Panc1 (cell line): ENCODE measurements around the gene RFC5. TPM values are rescaled to one million over a fixed set of nuclear protein-coding genes. Genes with fewer than 3 reads are reported as not detected.

Experiments used
- ATAC-seq: fragments of 200-7000 bp; cut with Tn5 transposase; 2 replicates; pipeline ENCODE4 v1.9.1; 2020; ENCODE audit warnings: mild to moderate bottlenecking, moderate library complexity
- BruUV-seq: library from RNA; stranded (reverse); fragments of 400-500 nt; replicated peaks from 2 replicates; lab custom pipeline; 2021; lab: Mats Ljungman, UMichigan
- CTCF ChIA-PET: fragments of 300-600 bp; sonication (Branson Sonifier 250); formaldehyde crosslinking; loops from one replicate; lab custom pipeline; 2022; ENCODE audit warnings: antibody characterized with exemption; lab: Charles Lee
- POLR2A ChIA-PET: fragments of 300-600 bp; sonication (Branson Sonifier 250); formaldehyde crosslinking; loops from one replicate; lab custom pipeline; 2022; ENCODE audit warnings: antibody characterized with exemption; lab: Charles Lee
- DNase-seq: peaks from one replicate; pipeline ENCODE4 v3.0.0-alpha.2; 2010; ENCODE audit warnings: low read depth, low spot score
- H3K27ac ChIP-seq: 2 replicates; pipeline ENCODE4 v1.5.1; 2011; ENCODE audit warnings: mild to moderate bottlenecking, low read length, inconsistent platforms
- H3K27me3 ChIP-seq: fragments of 200-500 bp; sonication (Bioruptor generic); 2 replicates; pipeline ENCODE4 v1.6.0; 2014; ENCODE audit warnings: low read length, inconsistent platforms; ENCODE audit not compliant: control insufficient read depth, insufficient read depth
- H3K36me3 ChIP-seq: fragments of 200-500 bp; sonication (Bioruptor generic); 2 replicates; pipeline ENCODE4 v1.5.1; 2014; ENCODE audit warnings: inconsistent platforms, mild to moderate bottlenecking, low read length, moderate library complexity; ENCODE audit not compliant: control insufficient read depth, insufficient read depth
- H3K4me1 ChIP-seq: 2 replicates; pipeline ENCODE4 v1.5.1; 2011; ENCODE audit warnings: inconsistent platforms, mild to moderate bottlenecking, low read length, moderate library complexity; ENCODE audit not compliant: control insufficient read depth, insufficient read depth
- H3K4me3 ChIP-seq, 2 experiments: 2 replicates each; pipeline ENCODE4 v1.5.1; 2011 to 2012; ENCODE audit warnings: low read depth in 2 of 2, low read length in 2 of 2, mild to moderate bottlenecking in 2 of 2, inconsistent platforms in 1 of 2, moderate library complexity in 1 of 2
- H3K9me3 ChIP-seq: fragments of 200-500 bp; sonication (Bioruptor generic); 2 replicates; pipeline ENCODE4 v1.5.1; 2014; ENCODE audit warnings: low read depth, mild to moderate bottlenecking, inconsistent platforms, low read length, moderate library complexity; ENCODE audit not compliant: control insufficient read depth, insufficient read depth
- POLR2AphosphoS5 ChIP-seq: IDR thresholded peaks from 2 replicates; pipeline ENCODE4 v1.6.1; 2012; ENCODE audit warnings: mild to moderate bottlenecking, low read depth, low read length, moderate library complexity
- SIN3A ChIP-seq: IDR thresholded peaks from 2 replicates; pipeline ENCODE4 v1.6.1; 2012; ENCODE audit warnings: low read depth, mild to moderate bottlenecking, low read length, moderate library complexity, borderline replicate concordance; ENCODE audit not compliant: insufficient read depth
- TCF7L2 ChIP-seq: IDR thresholded peaks from 2 replicates; pipeline ENCODE4 v1.6.1; 2011; ENCODE audit warnings: mild to moderate bottlenecking, low read depth, low read length, inconsistent platforms
- in situ Hi-C: cut with HindIII; loops from 2 replicates; pipeline ENCODE4 v1.10.0; 2016; ENCODE audit warnings: low sequenced_read_pairs, low pct_unique_long_range_greater_than_20kb
- intact Hi-C: fragments of 100-400 bp; cut with micrococcal nuclease; formaldehyde crosslinking; loops from one replicate; pipeline ENCODE4 v1.10.0; 2022; ENCODE audit not compliant: unreplicated experiment
- total RNA-seq: library from RNA; stranded (reverse); gene quantifications from one replicate; pipeline ENCODE4 v1.2.1, GENCODE V29; 2021; ENCODE audit not compliant: unreplicated experiment
- TF ChIP-seq, protein P1 (sequence below), 2 experiments: IDR thresholded peaks; 2 replicates each; pipeline ENCODE4 v1.6.1; 2011 to 2012; ENCODE audit warnings: low read depth in 2 of 2, control low read depth in 1 of 2, low read length in 1 of 2, mild to moderate bottlenecking in 1 of 2, moderate library complexity in 1 of 2; ENCODE audit not compliant: insufficient read depth in 1 of 2
- TF ChIP-seq, protein P2 (sequence below): fragments of 450-650 bp; IDR thresholded peaks from 2 replicates; pipeline ENCODE4 v1.5.1; 2017; ENCODE audit warnings: mild to moderate bottlenecking

The RFC5 gene
- total RNA-seq, 1 experiment from 2014 or later: 25.0 TPM

DNA sequence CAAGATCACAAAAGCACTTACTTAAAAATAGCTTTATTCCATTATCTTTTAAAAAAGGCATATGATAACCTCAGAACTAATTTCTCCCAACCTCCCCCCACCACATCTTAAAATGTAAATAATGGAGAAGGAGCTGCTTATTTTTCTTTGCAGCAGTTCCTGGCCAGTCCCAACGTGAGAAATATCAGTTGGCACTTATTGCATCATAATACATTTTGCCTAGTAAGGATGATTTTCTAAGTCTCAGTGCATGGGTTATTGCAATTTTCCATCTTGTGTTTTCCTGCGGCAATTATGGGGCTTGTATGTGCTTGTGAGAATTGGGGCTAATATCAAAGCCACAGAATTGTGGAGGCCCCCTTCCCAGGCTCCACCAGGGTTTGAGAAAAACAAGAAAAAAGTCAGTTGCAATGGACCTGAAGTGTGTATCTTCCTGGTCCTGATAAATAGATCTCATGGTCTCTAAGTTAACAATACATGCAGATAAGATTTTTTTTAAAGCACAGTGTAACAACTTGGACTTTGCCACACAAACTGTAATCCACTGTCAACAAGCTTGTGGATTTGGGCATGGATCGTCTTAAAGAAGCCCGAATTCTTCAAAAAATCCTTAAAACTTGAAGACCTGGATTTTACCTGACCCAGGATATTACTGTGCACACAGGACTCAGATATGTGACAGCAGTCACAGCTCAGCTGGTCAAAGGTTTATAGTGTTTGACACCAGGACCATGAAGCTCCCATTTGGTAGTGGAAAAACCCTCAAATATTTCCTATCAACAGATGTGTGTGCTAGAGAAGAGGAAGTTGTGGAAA, 47.3 kb downstream of the RFC5 start:
- in situ Hi-C loops: no loop called here
- no TSS peak for BruUV-seq

DNA sequence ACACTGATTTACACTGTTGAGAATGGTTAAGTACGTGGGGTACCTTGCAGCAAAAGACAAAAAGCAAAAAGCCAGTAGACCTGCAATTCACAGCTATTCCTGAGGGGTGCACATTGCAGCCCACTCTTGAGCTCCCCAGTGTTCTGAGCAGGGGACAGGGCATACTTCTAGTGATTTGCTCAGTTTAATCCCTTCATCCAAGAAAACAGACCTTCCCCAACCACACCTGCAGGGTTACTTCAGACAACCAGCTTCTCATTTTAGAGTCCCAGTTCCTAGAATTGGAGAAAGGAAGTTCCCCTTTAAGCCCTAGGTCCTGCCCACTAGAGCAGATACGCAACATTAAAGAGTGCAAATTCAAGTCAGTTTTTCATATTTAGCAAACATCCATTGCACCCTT, 48.1 kb downstream of the RFC5 start:
- H3K27ac ChIP-seq: peak overlapping the region; percentile 97
- ATAC-seq (no peak), DNase-seq (no peak)
- no peak for TF ChIP-seq TCF7L2
- TF ChIP-seq POLR2AphosphoS5: no peak
- no peak for TF ChIP-seq SIN3A
- TF ChIP-seq, protein P1, sequence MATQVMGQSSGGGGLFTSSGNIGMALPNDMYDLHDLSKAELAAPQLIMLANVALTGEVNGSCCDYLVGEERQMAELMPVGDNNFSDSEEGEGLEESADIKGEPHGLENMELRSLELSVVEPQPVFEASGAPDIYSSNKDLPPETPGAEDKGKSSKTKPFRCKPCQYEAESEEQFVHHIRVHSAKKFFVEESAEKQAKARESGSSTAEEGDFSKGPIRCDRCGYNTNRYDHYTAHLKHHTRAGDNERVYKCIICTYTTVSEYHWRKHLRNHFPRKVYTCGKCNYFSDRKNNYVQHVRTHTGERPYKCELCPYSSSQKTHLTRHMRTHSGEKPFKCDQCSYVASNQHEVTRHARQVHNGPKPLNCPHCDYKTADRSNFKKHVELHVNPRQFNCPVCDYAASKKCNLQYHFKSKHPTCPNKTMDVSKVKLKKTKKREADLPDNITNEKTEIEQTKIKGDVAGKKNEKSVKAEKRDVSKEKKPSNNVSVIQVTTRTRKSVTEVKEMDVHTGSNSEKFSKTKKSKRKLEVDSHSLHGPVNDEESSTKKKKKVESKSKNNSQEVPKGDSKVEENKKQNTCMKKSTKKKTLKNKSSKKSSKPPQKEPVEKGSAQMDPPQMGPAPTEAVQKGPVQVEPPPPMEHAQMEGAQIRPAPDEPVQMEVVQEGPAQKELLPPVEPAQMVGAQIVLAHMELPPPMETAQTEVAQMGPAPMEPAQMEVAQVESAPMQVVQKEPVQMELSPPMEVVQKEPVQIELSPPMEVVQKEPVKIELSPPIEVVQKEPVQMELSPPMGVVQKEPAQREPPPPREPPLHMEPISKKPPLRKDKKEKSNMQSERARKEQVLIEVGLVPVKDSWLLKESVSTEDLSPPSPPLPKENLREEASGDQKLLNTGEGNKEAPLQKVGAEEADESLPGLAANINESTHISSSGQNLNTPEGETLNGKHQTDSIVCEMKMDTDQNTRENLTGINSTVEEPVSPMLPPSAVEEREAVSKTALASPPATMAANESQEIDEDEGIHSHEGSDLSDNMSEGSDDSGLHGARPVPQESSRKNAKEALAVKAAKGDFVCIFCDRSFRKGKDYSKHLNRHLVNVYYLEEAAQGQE (IDR thresholded peaks at IDR 0.05; ENCODE audit: insufficient read depth in 1 of 2, low read depth in 2 of 2, low read length in 1 of 2): no peak
- TF ChIP-seq, protein P2, sequence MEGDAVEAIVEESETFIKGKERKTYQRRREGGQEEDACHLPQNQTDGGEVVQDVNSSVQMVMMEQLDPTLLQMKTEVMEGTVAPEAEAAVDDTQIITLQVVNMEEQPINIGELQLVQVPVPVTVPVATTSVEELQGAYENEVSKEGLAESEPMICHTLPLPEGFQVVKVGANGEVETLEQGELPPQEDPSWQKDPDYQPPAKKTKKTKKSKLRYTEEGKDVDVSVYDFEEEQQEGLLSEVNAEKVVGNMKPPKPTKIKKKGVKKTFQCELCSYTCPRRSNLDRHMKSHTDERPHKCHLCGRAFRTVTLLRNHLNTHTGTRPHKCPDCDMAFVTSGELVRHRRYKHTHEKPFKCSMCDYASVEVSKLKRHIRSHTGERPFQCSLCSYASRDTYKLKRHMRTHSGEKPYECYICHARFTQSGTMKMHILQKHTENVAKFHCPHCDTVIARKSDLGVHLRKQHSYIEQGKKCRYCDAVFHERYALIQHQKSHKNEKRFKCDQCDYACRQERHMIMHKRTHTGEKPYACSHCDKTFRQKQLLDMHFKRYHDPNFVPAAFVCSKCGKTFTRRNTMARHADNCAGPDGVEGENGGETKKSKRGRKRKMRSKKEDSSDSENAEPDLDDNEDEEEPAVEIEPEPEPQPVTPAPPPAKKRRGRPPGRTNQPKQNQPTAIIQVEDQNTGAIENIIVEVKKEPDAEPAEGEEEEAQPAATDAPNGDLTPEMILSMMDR: no peak; the same call in 1 of the 2 replicates
- no TSS peak for BruUV-seq
- intact Hi-C loops (no loop called here), in situ Hi-C loops (no loop called here)
- ChIA-PET POLR2A (interaction anchor here (0.8 kb wide), 1 partner anchor 48 kb away, joined by 8 read pairs; the partner anchor contains the start of gene RFC5), CTCF (interaction anchor here (1.3 kb wide), 1 partner anchor 10 kb away, joined by 4 read pairs; no protein-coding TSS in a partner anchor)
- H3K4me1 ChIP-seq: peaks cover 27% of the 10 kb centered on the region
- H3K4me3 ChIP-seq: no peak overlapping the region
- H3K9me3 ChIP-seq: no peaks in the 10 kb centered on the region
- H3K27me3 ChIP-seq: no peaks in the 10 kb centered on the region
- no peaks in the 10 kb centered on the region; the same call in 1 of the 2 replicates for H3K36me3 ChIP-seq

More for the DNA sequence above, 47.3 kb downstream of the RFC5 start:
- H3K27me3 ChIP-seq: no peaks in the 10 kb centered on the region
- H3K4me3 ChIP-seq: no peak overlapping the region
- no peaks in the 10 kb centered on the region; the same call in 1 of the 2 replicates for H3K36me3 ChIP-seq
- ChIA-PET CTCF (interaction anchor here (0.6 to 1.3 kb wide), 3 partner anchors 9 to 1119 kb away, joined by 3 to 4 read pairs (median 4); no protein-coding TSS in a partner anchor), POLR2A (interaction anchor here (0.6 to 0.7 kb wide), 3 partner anchors 19 to 67 kb away, joined by 3 to 4 read pairs (median 3); no protein-coding TSS in a partner anchor)
- H3K27ac ChIP-seq: peak overlapping the region; percentile 97
- peaks cover 35% of the 10 kb centered on the region for H3K4me1 ChIP-seq
- intact Hi-C loops: no loop called here
- DNase-seq (no peak), ATAC-seq (no peak)
- TF ChIP-seq, protein P2: no peak
- TF ChIP-seq POLR2AphosphoS5 (no peak; the same call in 1 of the 2 replicates), TCF7L2 (no peak), SIN3A (no peak)
- TF ChIP-seq, protein P1 (IDR thresholded peaks at IDR 0.05; ENCODE audit: insufficient read depth in 1 of 2, low read depth in 2 of 2, low read length in 1 of 2): no peak
- no peaks in the 10 kb centered on the region for H3K9me3 ChIP-seq
